HG02981 (cell line): ENCODE results near the gene KLHL10.
"Not testable (repeated sequence)": the region's sequence is repeated elsewhere in the genome, so short reads cannot be mapped to it uniquely, and the experiment has no call there.

Source experiments
- ATAC-seq: cut with Tn5 transposase; IDR thresholded peaks from one replicate; pipeline ENCODE4 v1.9.1; 2021; ENCODE audit warnings: mild to moderate bottlenecking, moderate library complexity; ENCODE audit not compliant: unreplicated experiment

The KLHL10 gene

DNA sequence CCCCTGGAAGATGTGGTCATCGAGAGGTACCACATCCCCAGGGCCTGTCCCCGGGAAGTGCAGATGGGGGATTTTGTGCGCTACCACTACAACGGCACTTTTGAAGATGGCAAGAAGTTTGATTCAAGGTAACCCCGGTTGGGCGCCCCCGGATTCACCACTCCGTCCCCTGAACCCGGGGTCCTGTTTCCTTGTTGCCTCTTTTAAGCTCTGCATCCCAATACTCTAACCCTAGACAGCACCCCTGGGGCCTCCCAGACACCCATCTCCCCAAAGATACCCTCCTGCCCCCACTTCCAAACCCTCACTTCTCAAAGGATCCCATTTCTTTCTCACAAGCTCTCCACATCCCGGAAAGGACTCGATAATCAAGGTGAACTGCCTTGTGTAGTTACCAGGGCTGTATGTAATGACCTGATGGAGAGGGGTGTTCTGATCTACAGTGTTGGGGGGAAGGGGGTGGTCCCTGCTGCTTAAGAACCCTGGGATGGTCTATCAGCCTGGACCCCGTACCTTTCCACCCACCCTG, 24.4 kb upstream of the KLHL10 start:
- no peak for ATAC-seq

DNA sequence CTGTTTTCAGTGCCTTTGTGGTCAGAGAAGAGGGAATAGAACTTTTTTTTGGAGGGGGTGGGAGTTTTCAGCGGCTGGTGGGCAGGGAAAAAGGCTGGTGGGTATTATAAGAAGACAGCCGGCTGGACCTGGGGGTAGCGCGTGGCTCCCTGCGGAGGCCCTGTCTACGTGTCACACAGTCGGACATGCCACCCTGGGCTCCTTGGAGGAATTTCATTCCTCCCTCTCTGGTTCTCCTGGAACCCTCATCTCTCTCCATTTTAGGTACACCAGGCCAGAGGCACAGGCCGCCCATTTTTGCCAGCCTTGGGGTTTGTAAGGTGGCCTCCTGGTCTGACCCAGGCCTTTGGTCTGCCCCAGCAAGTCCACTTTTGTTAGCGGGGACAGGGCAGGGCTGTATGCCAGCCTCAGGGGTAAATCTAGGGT, 23.9 kb upstream of the KLHL10 start:
- ATAC-seq = no peak

DNA sequence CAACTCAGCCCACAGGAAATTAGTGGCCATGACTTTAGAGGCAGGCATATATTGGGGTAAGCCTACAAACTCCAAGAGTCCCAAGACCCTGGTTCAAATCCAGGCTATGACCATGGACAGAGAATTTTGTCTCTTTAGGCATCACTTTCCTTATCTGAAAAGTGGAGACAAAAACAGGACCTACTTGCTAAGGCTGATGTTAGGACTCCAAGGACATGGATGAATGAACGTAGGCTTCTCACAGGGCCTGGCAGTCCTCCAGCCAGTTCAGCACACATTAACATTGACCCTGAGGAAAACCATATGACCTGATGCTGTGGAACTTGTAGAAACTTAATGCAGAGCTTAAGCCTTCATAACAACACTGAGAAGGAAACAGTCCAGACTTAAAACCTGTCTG, 23.4 kb upstream of the KLHL10 start:
- ATAC-seq = no peak

DNA sequence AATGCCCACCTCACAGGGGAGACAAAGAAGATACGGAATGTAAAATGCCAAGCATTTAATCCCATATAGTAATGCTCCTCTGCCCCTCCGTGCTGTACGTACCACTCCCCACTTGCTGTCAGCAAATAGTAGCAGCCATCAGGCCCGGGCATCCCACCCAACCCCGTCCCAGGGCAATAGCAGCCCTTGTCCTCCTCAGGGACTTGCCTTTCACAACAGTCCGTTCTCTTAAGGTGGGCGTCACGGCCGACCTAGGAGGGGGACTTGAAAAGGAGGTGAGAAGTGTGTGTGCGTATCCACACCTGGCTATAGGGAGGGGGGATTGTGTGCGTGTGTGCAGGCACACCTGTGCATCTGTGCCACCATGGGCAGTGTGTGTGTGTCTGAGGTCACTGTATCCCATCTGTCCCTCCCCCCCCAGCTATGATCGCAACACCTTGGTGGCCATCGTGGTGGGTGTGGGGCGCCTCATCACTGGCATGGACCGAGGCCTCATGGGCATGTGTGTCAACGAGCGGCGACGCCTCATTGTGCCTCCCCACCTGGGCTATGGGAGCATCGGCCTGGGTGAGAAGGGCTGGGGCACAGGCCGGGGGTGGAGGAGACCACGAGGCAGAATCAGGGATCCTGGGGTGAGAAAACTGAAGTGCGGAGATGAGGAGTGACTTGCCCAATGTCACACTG, 20.8 kb upstream of the KLHL10 start:
- ATAC-seq = no peak

DNA sequence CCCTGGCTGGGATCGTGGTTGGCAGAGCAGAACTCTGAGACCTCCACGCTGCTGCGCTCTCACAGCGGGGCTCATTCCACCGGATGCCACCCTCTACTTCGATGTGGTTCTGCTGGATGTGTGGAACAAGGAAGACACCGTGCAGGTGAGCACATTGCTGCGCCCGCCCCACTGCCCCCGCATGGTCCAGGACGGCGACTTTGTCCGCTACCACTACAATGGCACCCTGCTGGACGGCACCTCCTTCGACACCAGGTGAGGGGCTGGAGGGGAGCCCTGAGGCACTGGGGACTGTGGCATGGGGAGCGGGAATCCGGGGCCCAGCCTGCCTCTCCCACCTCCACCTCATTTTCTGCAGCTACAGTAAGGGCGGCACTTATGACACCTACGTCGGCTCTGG, 19.6 kb upstream of the KLHL10 start:
- no peak for ATAC-seq

DNA sequence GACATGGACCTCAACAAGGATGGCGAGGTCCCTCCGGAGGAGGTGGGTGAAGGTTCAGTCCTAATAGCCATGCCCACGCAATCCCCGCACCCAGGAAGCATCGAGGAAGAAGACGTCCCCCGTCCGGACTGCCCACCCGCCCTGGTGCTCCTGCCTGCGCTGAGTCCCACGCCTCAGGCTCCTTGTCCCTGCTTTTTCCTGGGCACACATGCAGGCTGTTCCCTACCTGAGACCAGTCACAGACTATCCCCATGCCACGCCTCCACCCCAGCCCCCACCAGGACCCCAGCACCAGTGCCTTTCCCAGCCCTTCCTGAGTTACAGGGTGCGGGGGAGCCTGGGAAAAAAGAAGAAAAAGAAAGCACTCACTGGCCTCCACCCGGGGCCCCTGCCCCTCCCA, 15.8 kb upstream of the KLHL10 start:
- no peak for ATAC-seq

DNA sequence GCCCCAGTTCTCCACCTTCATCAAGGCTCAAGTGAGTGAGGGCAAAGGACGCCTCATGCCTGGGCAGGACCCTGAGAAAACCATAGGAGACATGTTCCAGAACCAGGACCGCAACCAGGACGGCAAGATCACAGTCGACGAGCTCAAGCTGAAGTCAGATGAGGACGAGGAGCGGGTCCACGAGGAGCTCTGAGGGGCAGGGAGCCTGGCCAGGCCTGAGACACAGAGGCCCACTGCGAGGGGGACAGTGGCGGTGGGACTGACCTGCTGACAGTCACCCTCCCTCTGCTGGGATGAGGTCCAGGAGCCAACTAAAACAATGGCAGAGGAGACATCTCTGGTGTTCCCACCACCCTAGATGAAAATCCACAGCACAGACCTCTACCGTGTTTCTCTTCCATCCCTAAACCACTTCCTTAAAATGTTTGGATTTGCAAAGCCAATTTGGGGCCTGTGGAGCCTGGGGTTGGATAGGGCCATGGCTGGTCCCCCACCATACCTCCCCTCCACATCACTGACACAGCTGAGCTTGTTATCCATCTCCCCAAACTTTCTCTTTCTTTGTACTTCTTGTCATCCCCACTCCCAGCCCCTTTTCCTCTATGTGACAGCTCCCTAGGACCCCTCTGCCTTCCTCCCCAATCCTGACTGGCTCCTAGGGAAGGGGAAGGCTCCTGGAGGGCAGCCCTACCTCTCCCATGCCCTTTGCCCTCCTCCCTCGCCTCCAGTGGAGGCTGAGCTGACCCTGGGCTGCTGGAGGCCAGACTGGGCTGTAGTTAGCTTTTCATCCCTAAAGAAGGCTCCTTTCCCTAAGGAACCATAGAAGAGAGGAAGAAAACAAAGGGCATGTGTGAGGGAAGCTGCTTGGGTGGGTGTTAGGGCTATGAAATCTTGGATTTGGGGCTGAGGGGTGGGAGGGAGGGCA, 15.1 kb upstream of the KLHL10 start:
- no peak for ATAC-seq

DNA sequence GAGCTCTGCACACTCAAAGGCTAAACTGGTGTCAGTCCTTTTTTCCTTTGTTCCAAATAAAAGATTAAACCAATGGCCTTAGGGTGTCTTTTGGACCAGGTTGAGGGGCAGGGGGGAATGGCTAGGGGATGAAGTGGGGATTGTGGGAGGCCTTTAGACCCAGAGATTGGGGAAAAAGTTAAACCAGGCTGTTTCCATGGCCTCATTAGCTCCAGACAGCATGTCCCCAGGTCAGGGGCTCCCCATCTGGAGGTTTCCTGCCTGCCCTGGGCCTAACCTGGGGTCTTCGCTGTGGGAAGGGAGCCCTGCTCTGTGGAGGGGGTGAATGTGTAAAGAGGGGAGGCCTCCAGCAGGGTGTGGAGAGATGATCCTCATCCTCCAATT, 14.5 kb upstream of the KLHL10 start:
- ATAC-seq = no peak

DNA sequence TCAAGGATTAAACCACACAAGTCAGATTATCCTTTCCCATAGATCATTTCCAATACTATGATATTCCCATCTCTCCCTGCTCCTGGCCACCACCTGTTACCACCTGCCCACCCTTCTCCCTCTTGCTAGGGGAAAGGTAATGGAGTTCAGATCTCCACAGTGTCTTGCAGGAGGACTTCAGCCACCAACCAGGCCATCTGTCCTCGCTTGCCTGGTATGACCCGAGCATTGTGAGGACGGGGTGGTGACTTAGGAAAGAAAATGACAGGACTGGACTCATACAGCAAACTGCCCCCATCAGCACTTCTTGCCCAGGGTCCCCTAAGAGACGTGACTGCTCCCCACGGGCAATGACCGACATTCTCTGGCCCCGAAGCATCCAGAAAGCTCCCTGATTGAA, 14.0 kb upstream of the KLHL10 start:
- no peak for ATAC-seq

DNA sequence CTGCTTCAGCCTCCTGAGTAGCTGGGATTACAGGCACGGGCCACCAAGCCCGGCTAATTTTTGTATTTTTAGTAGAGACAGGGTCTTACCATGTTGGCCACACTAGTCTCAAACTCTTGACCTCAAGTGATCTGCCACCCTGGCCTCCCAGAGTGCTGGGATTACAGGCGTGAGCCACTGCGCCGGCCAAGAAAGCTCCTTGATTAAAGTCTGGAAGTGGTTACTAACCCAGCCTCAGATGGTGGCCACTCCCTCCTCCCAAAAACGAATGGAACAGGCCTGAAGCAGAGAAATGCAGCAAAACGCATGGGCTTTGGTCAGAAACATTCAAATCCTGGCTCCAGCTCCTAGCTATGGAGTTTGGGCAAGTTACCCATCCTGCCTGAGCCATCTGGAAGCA, 13.5 kb upstream of the KLHL10 start:
- ATAC-seq = no peak

DNA sequence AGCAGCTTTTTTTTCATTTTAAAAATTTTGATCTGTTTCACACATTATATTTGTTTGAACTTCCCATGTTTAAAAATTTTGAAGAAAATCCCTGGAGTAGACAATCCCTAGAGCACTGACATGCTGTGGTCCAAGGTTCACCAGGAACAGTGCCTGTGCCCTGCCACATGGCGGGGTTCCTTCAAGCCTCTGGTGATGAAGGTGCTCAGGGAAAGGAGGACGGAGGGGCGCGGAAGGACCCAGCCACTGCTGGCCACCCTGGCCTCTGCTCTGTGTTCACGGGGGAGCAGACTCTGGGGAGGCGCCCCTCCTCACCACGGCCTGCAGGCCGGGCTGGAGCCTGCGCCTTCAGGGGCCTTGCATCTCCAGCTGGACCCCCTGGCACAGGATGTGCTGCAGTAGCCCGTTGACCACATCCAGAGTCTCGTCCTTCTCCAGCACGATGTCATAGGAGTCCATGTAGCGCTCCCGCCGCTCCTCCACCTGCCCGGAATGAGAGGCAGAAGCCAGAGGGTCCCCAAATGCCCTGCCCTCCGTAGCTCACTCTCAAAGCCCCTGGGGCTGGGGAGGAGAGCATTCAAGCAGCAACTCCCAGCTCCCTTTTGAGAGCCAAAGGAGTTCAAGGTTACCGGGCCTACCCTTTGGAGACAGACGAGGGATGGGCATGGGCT, 12.3 kb upstream of the KLHL10 start:
- ATAC-seq = no peak

DNA sequence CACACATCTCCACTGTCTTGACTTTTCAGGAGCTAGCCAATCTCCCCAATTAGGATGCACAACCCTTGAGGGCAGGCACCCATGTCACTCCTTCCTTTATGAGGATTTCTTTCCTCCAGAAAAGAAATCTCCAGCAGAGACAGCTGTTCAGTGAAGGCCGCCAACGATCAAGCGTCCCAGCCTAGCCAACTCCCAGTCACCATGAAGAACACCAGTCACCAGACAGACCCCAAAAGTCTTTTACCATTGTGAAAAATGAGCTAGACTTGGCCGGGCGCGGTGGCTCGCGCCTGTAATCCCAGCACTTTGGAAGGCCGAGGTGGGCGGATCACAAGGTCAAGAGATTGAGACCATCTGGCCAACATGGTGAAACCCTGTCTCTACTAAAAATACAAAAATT, 7.7 kb upstream of the KLHL10 start:
- ATAC-seq = not testable (repeated sequence)

DNA sequence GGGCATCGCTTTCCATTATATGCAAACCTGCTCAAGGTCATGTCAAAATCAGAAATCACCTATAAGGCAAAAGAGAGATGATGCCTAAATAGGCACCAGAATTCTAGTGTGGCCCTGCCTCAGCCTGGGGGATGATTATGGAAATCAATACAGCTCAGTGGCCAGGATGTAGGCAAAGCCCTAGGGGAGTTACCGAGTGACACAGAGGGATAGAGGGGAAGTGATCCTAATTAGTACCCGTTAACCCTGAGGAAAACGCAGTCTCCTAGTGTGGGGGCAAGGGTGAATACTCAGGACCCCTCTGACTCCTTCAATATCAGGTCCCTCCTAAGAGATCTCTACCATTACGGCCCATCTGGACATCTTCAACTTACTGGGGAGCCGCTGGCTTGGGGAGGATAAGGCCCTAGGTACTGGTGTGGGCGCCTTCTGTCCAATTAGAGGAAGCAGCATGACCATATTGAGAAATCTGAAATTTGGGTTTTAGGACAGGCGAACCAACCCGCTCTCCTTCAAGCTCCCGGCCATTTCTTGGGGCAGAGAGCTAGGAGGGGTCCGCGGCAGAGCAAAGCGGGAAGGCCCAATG, 2.3 kb upstream of the KLHL10 start:
- ATAC-seq = no peak

DNA sequence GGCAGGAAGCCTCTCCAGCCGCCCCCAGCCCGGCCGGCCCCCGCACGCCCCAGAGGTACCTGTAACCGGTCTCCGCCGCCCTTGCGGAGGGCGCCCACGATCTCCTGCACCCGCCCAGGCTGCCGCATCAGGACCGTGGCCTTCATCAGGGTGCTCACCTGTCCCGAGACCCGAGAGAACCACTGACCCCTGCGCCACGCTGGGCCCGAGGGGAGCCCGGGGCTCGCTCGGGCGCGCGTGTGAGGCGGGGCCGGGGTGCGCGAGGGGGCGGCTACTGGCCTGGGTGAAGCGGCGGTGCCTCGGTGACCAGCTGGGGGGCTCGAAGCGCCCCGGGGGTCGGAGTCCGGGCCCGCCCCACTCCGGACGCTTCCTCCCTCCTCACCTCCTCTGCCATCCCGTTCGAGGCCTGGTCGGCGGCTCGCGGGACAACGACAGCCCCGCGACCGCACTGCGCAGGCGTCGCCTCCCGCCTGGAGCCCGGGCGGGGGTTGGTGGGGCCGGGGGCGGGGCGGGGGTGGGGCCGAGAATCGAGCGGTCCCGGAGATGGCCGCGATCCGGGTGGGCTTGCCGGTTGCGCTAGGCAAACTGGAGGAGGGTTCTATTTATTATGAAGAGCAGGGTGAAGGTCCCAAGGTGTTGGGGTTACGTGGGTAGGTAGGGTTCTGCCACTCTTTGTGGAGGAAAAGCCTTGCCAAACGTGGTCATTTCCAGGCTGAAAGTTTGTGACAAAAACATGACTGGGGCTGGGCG, 1.6 kb upstream of the KLHL10 start, which contains the start of gene NT5C3B:
NT5C3B (minus strand) TSS at position 433 of the 750 bp plus-strand sequence; CDS start at position 394, 39 bp downstream.
- no peak for ATAC-seq

DNA sequence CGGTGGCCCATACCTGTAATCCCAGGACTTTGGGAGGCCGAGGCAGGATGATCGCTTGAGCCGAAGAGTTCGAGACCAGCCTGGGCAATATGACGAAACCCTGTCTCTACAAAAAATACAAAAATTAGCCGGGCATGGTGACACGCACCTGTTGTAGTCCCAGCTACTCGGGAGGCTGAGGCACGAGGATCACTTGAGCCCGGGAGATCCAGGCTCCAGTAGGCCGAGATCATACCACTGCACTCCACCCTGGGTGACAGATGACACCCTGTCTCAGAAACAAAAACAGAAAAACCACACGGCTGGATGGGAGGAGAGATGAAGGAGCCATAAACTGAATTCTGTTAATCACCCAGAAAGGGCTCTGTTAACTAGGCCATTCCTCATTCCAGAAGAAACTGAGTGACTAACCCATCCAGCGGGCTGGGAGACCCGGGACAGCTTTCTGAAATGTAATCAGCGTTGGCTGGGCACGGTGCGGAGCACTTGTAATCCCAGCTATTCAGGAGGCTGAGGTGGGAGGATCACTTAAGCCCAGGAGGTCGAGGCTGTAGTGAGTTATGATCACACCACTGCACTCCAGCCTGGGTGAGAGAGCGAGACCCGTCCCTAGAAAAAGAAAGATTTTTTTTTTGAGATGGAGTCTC, 952 bp upstream of the KLHL10 start:
- no peak for ATAC-seq

DNA sequence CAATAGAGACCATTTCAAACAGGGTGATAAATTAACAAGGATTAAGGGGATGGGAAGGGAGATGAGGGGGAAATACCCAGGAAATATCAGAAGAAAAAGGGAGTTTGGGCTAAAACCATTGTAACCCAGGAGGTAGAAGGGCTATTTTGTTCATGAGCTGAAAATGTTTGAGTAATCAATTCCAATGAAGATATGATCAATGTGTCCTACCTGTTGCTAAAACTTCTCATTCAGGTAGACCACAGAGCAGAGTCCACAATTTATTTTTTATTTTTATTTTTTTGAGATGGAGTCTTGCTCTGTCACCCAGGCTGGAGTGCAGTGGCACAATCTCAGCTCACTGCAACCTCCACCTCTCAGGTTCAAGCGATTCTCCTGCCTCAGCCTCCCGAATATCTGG, 1.8 kb downstream of the KLHL10 start:
- ATAC-seq = not testable (repeated sequence)

DNA sequence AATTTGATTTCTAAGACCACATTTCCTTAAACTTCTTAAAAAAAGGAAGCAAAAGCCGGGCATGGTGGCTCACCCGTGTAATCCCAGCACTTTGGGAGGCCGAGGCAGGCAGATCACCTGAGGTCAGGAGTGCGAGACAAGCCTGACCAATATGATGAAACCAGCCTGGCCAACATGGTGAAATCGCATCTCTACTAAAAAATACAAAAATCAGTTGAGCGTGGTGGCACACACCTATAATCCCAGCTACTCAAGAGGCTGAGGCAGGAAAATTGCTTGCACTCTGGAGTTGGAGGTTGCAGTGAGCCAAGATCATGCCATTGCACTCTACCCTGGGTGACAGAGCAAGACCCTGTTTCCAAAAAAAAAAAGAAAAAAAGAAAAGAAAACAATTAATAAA, 3.2 kb downstream of the KLHL10 start:
- ATAC-seq = not testable (repeated sequence)

DNA sequence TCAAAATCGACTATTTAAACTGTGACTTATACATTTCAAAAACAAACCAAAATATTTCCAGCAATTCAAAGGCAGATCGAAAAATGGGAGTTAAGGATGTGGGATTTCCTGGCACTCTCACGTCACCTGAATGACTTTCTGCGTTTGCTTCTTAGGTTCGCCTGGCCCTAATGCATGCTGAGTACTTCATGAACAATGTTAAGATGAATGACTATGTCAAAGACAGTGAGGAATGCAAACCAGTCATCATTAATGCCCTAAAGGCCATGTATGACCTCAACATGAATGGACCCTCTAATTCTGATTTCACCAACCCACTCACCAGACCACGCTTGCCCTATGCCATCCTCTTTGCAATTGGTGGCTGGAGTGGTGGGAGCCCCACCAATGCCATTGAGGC, 7.3 kb downstream of the KLHL10 start:
- no peak for ATAC-seq

DNA sequence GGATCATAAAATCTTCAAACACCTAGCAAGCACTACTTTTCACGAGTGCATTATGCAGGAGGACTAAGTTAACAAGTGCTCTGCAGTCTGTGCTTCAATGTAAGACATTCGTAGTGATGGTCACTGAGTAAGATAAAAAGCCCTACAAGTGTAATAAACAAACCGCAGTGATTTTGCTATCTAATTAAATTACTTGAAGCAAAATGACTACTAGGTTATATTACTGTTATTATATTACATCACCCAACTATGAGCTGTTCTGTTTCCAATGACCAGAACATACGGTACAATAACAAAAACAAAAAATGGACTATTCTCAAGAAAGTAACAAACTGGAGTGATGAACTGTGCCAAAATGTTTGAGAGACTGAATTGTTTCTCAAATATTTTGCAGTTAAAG, 11.2 kb downstream of the KLHL10 start:
- ATAC-seq = no peak
